22Rv1 (cell line): Measurements from ENCODE around the gene TTLL6.

ENCODE experiments used
- ZFX ChIP-seq: fragments of 450-650 bp; IDR thresholded peaks from 2 replicates; pipeline ENCODE4 v1.6.1; 2017; ENCODE audit warnings: antibody characterized with exemption, borderline replicate concordance
- TF ChIP-seq, protein P1 (sequence below): fragments of 450-650 bp; IDR thresholded peaks from 2 replicates; pipeline ENCODE4 v1.5.1; 2017; ENCODE audit warnings: mild to moderate bottlenecking

DNA sequence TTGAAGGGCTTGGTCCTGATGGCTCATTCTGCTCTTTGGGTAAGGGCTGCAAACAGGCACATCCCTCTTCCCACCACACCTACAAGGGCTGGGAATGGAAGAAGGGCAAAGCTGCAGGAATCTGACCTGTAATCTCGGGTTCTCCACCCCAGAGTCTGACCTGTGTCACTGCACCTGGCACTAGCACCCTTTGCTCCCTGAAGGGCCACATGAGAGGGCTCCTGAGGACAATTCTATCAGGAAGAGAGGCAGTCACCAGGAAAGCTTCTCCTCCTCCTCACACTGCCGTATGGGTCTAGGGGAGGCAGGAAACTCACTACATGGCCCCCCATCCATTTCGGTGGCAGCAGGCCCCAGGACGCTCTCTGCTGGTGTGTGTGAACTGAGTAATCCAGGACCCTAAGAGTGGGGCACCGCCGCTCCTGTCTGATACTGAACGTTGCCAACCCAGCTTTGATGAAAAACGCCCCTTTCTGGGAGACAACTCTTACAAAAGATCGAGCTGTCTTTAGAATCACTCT is 26.4 kb downstream of the TTLL6 start:
- TF ChIP-seq, protein P1, sequence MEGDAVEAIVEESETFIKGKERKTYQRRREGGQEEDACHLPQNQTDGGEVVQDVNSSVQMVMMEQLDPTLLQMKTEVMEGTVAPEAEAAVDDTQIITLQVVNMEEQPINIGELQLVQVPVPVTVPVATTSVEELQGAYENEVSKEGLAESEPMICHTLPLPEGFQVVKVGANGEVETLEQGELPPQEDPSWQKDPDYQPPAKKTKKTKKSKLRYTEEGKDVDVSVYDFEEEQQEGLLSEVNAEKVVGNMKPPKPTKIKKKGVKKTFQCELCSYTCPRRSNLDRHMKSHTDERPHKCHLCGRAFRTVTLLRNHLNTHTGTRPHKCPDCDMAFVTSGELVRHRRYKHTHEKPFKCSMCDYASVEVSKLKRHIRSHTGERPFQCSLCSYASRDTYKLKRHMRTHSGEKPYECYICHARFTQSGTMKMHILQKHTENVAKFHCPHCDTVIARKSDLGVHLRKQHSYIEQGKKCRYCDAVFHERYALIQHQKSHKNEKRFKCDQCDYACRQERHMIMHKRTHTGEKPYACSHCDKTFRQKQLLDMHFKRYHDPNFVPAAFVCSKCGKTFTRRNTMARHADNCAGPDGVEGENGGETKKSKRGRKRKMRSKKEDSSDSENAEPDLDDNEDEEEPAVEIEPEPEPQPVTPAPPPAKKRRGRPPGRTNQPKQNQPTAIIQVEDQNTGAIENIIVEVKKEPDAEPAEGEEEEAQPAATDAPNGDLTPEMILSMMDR, result no peak
- no peak for TF ChIP-seq ZFX
